ENCODE results near the gene NDUFB6. TPM values are rescaled to one million over a fixed set of nuclear protein-coding genes. Genes with fewer than 3 reads are reported as not detected.

The NDUFB6 gene
- total and polyA plus RNA-seq, 9 of the 15 experiments (the other 6 are each of a cell fraction or from before 2014, with no cell fraction given) = 26.5 to 88.1 (median 64.0) TPM

DNA sequence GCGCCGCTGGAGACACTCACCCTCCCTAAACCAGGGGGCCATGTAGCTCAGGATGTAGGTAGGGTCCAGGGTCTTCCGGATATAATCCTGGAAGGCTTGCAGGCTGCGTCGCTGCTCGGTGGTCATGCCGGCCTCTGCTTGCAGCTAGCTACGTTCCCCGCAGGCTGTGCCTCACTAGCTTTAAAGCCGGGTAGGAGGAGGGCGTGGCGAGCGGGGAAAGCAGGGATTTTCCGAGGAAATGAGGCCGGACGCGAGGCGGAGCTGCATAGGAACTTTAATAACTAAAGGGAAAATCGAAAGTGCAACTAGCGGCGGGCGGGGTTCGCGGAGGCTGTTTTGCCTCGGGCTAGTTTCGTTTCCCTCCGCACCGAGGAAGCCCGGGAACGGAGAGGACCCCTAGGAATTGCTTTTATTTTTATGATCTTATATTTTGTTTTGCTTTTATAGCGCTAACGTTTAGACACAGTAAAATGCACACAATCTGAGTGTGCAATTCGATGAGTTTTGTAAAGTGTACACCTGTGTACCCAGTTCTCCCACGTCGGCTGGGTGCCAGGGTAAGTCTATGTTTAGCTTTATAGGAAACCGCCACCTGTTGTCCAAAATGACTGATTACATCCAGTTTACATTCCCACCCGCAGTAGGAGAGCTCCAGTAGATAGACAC is 46.8 kb downstream of the NDUFB6 start, which contains the start of gene RIGI (continued):
- TF ChIP-seq, protein P1, sequence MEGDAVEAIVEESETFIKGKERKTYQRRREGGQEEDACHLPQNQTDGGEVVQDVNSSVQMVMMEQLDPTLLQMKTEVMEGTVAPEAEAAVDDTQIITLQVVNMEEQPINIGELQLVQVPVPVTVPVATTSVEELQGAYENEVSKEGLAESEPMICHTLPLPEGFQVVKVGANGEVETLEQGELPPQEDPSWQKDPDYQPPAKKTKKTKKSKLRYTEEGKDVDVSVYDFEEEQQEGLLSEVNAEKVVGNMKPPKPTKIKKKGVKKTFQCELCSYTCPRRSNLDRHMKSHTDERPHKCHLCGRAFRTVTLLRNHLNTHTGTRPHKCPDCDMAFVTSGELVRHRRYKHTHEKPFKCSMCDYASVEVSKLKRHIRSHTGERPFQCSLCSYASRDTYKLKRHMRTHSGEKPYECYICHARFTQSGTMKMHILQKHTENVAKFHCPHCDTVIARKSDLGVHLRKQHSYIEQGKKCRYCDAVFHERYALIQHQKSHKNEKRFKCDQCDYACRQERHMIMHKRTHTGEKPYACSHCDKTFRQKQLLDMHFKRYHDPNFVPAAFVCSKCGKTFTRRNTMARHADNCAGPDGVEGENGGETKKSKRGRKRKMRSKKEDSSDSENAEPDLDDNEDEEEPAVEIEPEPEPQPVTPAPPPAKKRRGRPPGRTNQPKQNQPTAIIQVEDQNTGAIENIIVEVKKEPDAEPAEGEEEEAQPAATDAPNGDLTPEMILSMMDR (IDR thresholded peaks at IDR 0.05 in 2 of 3, conservative IDR thresholded peaks at IDR 0.05 in 1 of 3; ENCODE audit: insufficient read depth in 2 of 3, low read depth in 1 of 3, low read length in 3 of 3) = peak; percentile 31 to 55 (median 53); a peak in 5 of 6 replicates
- TF ChIP-seq SAP30 (IDR thresholded peaks at IDR 0.05; ENCODE audit: borderline replicate concordance, insufficient read depth, low read depth, low read length, poor library complexity, severe bottlenecking) (peak; percentile 57), IRF2 (CRISPR knock-in tag; IDR thresholded peaks at IDR 0.05) (0 out of 2 replicates have a peak, but pooled peaks have one; percentile 47), MEIS2 (IDR thresholded peaks at IDR 0.05; ENCODE audit: partially characterized antibody) (peak; percentile 61), RAD21 (CRISPR knock-in tag; conservative IDR thresholded peaks at IDR 0.05 in 1 of 2, IDR thresholded peaks at IDR 0.05 in 1 of 2) (peak; percentile 24 to 52; a peak in 2 of 4 replicates), RHOXF2B (CRISPR knock-in tag; conservative IDR thresholded peaks at IDR 0.05) (no peak), ZNF384 (IDR thresholded peaks at IDR 0.05; ENCODE audit: low read depth, low read length) (peak; percentile 66), ELF1 (tag; IDR thresholded peaks at IDR 0.05) (peak; percentile 33; the same call in 1 of the 2 replicates), NFIC (IDR thresholded peaks at IDR 0.05) (peak; percentile 73), RBBP5 (IDR thresholded peaks at IDR 0.05; ENCODE audit: borderline replicate concordance, insufficient read depth, low read length, poor library complexity, severe bottlenecking) (peak; percentile 57), EP400 (IDR thresholded peaks at IDR 0.05) (peak; percentile 29; the same call in 1 of the 2 replicates)
- TF ChIP-seq, protein P2, sequence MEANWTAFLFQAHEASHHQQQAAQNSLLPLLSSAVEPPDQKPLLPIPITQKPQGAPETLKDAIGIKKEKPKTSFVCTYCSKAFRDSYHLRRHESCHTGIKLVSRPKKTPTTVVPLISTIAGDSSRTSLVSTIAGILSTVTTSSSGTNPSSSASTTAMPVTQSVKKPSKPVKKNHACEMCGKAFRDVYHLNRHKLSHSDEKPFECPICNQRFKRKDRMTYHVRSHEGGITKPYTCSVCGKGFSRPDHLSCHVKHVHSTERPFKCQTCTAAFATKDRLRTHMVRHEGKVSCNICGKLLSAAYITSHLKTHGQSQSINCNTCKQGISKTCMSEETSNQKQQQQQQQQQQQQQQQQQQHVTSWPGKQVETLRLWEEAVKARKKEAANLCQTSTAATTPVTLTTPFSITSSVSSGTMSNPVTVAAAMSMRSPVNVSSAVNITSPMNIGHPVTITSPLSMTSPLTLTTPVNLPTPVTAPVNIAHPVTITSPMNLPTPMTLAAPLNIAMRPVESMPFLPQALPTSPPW (CRISPR knock-in tag; IDR thresholded peaks at IDR 0.05) = peak; percentile 70
- TF ChIP-seq, protein P3, sequence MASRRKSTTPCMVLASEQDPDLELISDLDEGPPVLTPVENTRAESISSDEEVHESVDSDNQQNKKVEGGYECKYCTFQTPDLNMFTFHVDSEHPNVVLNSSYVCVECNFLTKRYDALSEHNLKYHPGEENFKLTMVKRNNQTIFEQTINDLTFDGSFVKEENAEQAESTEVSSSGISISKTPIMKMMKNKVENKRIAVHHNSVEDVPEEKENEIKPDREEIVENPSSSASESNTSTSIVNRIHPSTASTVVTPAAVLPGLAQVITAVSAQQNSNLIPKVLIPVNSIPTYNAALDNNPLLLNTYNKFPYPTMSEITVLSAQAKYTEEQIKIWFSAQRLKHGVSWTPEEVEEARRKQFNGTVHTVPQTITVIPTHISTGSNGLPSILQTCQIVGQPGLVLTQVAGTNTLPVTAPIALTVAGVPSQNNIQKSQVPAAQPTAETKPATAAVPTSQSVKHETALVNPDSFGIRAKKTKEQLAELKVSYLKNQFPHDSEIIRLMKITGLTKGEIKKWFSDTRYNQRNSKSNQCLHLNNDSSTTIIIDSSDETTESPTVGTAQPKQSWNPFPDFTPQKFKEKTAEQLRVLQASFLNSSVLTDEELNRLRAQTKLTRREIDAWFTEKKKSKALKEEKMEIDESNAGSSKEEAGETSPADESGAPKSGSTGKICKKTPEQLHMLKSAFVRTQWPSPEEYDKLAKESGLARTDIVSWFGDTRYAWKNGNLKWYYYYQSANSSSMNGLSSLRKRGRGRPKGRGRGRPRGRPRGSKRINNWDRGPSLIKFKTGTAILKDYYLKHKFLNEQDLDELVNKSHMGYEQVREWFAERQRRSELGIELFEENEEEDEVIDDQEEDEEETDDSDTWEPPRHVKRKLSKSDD (conservative IDR thresholded peaks at IDR 0.05; ENCODE audit: low read length) = no peak
- TF ChIP-seq, protein P4, sequence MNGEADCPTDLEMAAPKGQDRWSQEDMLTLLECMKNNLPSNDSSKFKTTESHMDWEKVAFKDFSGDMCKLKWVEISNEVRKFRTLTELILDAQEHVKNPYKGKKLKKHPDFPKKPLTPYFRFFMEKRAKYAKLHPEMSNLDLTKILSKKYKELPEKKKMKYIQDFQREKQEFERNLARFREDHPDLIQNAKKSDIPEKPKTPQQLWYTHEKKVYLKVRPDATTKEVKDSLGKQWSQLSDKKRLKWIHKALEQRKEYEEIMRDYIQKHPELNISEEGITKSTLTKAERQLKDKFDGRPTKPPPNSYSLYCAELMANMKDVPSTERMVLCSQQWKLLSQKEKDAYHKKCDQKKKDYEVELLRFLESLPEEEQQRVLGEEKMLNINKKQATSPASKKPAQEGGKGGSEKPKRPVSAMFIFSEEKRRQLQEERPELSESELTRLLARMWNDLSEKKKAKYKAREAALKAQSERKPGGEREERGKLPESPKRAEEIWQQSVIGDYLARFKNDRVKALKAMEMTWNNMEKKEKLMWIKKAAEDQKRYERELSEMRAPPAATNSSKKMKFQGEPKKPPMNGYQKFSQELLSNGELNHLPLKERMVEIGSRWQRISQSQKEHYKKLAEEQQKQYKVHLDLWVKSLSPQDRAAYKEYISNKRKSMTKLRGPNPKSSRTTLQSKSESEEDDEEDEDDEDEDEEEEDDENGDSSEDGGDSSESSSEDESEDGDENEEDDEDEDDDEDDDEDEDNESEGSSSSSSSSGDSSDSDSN (IDR thresholded peaks at IDR 0.05; ENCODE audit: borderline replicate concordance in 1 of 2, low read depth in 2 of 2, low read length in 2 of 2) = 0 out of 4 replicates have a peak, but pooled peaks of 1 of the 2 experiments have one; percentile 34
